HG02763 (cell line): ENCODE results near the gene GPSM1.

Source experiments
- ATAC-seq: cut with Tn5 transposase; IDR thresholded peaks from one replicate; pipeline ENCODE4 v1.9.1; 2021; ENCODE audit warnings: mild to moderate bottlenecking, moderate library complexity; ENCODE audit not compliant: unreplicated experiment

Gene GPSM1

GRCh38 chr9:136407911-136408310 lies 80.6 kb downstream of the GPSM1 start:
- no peak for ATAC-seq
